Pons (tissue), 1 donor: ENCODE measurements around the gene MAZ.

Source experiments
- DNase-seq: peaks from one replicate; pipeline ENCODE4 v3.0.0-alpha.2; 2016; ENCODE audit warnings: low spot score

Gene MAZ

DNA sequence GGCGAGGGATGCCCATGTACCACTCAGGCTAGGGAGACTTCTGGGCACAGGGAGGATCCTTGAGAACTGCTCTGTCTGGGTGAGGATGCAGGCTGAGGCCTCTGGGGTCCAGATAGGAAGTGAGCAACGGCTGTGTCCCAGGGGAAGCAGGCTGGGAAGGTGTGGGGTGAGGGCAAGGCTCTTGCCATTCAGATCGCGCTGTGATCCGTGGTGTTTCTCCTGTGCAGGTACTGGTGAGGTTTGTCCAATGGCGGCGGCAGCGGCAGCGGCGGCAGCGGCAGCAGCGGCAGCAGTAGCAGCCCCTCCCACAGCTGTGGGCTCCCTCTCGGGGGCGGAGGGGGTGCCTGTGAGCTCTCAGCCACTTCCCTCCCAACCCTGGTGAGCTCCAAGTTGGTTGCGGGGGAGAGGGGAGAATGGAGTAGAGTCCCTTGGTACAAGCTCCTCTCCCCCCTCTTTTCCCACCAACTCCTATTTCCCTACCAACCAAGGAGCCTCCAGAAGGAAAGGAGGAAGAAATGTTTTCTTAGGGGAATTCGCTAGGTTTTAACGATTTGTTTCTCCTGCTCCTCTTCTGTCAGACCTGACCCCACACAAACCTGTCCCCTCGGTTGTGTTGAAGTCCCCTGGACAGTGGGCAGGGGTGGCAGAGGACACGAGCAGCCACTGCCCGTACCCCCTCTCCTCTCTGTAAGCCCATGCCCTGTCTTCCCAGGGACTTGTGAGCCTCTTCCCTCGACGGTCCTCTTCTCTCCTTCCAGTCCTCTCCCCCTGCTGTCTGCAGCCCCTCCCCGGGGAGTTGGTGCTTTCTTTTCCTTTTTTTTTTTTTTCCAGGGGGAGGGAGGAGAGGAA lies 3.7 kb downstream of the MAZ start:
- no peak for DNase-seq

DNA sequence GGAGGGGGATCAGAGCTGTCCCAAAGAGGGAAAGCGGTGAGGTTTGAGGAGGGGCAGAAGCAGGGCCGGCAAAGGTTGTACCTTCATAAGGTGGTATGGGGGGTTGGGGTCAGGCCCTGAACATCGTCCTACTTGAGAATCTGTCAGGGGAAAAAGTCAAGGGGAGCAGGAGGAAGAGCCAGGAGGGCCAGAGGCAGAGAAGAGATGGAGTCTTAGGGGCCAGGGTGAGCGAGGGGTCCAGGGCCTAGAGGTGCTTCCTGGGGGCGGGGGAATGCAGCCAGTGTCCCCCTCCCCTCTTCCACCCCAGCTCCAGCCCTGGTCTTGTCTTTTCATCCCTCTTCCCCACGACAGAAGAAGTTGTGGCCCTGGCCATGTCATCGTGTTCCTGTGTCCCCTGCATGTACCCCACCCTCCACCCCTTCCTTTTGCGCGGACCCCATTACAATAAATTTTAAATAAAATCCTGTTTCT lies 4.4 kb downstream of the MAZ start:
- no peak for DNase-seq

DNA sequence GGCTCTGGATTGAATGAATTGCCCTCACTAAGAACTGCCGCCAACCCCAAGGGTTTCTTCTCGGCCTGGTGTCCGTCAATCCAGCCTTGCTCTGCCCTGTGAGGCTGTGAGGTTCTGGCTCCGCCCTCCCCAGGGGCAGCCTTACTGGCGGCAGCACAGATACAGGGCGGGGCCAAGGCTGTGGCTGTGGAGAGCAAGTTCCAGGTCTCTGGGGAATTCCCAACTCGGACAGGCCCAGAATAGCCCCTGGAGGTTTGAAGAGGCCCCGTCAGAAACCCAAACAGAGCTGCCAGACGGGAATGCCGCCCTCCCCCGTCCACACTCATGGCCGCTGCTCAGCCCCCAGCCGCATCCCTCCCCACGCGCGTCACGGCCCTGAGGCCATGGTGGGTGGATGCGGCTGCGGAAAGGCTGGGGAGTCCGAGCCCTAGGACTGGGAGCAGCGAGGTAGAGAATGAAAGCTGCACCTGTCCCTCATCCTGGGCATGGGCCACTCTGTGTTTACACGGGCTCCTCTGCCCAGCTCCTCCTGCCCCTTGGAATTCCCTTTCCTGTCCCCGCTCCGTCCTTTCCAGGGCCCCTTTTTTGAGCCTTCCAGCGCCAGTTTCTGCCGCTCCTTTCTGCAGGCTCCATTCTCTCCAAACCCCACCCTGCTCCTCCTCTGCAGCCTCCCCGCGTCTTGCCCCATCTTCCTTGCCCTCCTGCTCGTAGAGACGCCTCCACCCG lies 5.0 kb downstream of the MAZ start:
- DNase-seq: peak; percentile 96

DNA sequence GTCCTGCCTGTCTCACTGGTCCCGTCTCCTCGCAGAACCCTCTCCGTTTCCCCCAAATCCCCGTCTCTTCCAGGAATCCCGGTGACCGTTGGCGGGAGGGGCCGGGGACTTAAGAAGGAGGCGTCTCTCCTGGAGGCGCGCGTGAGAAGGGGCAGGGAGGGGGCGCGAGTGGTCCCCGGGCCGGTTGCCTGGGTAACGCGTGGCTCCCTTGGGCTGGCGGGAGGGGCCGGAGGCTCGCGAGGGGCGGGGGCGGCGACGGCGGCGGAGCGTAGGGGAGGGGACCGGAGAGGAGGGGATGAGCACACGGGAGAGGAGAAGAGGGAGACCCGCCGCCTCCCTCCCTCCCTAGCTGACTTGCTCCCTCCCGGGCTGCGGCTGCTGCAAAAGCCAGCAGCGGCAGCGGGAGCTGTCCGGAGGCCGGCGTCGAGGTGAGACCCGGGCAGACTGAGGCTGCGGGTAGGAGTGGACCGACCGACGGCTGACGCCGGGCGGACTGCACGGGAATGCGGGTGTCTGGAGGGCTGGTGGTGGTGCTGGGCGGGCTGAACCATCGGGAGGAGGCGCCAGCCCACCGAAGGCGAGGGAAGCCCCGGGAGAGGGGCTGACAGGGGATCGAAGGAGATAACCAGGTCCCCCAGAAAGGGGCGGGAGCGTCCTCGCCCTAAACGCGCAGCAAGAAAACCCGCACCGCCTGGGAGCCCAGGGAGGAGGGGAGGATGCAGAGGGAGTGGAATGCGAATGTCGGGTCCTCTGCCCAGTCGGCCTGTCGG lies 5.8 kb downstream of the MAZ start, which contains the start of gene PRRT2:
PRRT2 (plus strand) TSS at position 298 of the 770 bp plus-strand sequence. CDS start 862 bp downstream, outside the sequence.
- no peak for DNase-seq

- DNase-seq: no peak
These were observed 6.7 kb downstream of the MAZ start for GRCh38 chr16:29812754-29813643.

- DNase-seq: no peak
These were observed 7.6 kb downstream of the MAZ start for GRCh38 chr16:29813644-29814562.

DNA sequence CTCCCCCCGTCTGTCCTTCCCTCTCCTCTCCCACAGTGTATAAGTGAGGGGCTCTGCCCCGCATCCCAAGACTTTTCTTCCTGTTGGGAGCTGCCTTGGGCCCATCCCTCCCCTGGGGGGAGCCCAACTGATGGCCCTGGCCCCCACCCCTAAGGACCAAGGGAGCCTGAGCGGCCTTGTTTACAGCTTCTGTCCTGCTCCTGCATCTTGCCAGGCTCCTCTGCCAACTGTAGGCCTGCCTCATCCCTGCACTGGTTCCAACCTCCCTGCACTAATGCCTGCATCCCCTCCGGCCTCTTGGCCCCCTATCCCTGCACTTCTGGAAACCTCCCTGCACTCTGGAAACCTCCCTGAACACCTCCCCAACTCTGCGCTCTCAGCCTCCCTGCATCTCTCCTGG lies 8.3 kb downstream of the MAZ start:
- no peak for DNase-seq

DNA sequence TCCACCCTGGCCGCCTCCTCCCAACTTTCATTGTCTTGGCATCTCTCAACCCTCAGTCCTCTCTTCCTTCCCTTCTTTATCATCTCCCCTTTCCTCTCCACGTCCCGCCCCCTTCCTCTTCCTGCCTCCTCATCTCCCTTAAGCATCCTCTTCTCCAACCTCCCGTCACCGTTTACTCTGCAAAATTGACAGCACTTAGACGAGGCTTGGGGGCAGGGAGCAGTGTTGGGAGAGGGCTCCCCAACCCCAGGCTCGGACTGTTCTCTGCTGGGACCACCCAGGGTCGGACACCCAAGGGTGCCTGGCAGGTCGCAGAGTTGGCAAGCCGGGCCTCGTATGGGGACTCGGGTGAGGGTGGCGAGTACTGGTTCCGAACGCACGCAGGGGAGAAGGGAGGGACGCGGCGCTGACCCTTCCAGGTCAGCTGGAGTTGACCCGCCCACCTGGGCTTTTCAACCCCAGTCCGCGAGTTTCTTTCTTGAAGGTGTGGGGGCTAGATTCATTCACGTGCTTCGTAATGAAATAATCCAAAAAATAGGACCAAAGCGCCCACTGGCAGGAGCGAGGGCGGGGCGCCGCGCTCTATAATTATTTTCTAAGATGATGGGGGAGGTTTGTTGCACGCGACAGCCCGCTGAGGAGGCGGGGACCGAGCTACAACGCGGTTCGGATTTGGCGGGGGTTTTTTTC lies 8.8 kb downstream of the MAZ start:
- no peak for DNase-seq

DNA sequence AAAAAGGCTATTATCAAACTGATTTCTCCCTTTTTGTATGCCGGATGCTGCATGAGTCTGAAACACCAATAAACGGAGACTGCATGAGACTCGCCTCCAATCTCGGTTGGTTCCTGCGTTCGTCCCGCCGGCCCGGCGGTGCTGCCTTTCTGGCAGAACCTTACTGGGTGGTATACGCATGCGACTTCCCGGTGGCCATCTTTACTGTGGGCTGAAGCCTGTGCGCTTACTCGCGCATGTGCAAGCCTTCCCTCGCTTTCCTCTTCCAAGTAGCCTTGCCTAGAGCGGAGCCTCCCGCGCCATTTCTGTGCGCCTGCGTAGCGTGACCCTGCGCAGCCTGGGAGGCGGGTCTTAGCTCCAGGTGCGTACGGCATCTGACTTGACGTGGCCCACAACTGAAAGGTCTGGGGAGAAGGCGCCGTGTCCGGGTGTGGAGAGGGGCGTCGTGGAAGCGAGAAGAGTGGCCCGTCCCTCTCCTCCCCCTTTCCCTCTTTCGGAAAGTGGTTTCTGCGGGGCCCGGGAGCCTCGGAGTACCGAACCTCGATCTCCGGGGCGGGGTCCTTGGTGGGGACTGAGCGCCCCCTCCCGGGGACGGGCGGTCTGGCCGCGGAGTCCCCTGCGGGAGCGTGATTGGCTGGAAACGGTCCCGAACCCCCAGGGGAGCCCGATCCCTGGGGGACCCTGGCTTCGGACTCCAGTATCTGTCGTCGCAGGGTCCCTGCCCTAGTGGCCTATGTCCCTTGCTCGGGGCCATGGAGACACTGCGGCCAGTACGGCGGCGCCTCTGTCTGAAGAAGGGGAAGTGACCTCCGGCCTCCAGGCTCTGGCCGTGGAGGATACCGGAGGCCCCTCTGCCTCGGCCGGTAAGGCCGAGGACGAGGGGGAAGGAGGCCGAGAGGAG lies 9.7 kb downstream of the MAZ start, which contains the start of gene PAGR1:
PAGR1 (plus strand) TSS at position 360 of the 901 bp plus-strand sequence; CDS start at position 734, 374 bp downstream.
- DNase-seq: peak; percentile 99

DNA sequence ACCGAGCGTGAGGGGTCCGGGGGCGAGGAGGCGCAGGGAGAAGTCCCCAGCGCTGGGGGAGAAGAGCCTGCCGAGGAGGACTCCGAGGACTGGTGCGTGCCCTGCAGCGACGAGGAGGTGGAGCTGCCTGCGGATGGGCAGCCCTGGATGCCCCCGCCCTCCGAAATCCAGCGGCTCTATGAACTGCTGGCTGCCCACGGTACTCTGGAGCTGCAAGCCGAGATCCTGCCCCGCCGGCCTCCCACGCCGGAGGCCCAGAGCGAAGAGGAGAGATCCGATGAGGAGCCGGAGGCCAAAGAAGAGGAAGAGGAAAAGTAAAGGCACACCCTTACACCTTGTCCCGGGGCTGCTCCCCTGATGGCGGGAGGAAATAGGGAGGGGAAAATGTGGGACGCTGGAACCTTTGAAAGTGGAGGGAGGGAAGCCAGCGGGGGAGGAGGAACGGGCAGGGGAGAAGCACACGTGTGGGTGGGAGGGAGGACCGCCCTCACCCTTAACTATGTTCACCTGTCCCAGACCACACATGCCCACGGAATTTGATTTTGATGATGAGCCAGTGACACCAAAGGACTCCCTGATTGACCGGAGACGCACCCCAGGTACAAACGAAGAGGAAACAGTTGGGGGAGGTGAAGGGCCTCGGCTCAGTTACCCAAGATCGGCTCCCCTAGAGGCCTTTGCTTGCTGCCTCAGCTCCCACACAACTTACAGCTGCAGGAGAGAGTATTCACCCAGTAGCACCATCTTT lies 10.5 kb downstream of the MAZ start:
- no peak for DNase-seq

DNA sequence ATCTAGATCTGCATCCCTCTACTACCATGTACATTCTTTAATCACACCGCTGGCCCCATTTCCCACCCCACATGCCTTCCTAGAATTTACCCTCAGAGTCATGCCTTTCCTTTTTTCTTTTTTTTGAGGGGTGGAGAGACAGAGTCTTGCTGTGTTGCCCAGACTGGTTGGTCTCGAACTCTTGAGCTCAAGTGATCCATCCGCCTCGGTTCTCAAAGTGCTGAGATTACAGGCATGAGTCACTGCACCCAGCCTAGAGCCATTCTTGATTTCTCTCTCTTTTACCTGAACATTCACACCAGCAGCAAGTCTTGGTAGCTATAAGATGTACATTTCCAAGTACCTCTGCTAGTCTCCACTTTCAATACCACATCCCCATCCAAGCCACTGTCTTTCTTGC lies 11.8 kb downstream of the MAZ start:
- no peak for DNase-seq

DNA sequence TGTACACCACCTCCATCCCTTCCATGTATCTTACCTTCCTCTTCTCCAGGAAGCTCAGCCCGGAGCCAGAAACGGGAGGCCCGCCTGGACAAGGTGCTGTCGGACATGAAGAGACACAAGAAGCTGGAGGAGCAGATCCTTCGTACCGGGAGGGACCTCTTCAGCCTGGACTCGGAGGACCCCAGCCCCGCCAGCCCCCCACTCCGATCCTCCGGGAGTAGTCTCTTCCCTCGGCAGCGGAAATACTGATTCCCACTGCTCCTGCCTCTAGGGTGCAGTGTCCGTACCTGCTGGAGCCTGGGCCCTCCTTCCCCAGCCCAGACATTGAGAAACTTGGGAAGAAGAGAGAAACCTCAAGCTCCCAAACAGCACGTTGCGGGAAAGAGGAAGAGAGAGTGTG lies 13.2 kb downstream of the MAZ start:
- DNase-seq: no peak

DNA sequence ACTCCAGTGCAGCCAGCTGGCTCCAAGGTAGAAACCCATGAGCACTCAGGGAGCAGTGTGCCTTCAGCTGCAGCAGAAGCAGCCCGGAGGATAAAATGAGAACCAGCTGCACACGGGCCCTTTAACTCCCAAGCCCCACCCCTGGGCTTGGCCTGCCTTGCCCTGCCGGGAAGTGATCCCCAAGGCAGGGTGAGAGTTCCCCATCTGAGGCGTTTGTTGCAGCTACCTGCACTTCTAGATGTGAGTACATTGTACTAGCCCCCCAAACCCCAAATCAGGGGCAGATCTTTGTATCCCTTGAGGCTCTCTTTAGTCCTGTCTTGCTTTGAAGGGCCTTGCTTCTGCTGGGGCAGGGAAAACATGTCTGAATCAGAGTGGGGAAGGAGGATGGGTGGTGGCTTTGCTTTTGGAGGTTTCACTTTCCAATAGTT lies 14.0 kb downstream of the MAZ start, which contains the start of gene MVP:
MVP (plus strand) TSS at position 192 of the 431 bp plus-strand sequence. CDS start 10,088 bp downstream, outside the sequence.
- peak; percentile 76 for DNase-seq

DNA sequence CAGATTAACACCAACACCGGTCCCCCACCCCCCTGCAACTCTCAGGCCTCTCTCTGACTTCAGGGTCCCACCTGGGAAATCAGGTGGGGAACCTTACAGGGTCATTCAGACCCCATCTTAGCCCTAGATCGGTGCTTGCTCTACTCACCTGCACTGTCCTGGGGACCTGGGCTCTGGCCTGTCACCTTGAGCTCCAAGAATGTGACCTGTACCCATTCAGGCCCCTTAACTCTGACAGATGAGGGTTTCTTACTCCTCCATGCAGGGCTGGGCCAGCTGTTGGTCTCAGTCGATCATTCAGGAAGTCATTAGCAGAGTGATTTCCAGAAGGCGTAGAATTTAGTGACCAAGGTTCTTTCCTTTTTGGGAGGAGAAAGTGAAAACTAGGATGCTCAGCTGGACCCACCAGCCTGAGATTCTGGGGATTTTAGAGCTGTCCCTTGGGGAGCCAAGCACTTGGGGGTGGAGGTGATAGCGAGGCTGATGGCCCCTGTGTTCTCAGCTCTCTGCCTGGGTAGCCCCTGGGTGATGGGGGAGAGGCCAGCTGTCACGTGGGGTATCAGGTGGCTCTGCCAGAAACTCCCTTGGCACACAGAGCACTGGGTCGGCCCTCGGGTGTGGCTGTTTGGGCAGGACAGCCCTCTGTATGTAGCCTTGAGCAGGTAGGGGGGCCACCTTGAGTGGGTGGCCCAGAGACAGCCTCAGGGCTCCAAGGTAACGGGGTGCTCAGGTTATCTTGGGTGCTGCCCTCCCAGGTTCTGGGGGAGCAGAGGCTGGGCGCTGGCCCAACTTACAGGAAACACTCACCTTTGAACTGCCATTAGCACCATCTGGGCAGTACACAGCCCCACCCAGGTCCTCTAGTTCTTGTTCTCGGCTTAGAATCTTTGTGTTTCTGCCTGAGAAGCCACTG lies 14.7 kb downstream of the MAZ start:
- no peak for DNase-seq

GRCh38 chr16:29821643-29822115 lies 15.3 kb downstream of the MAZ start:
- no peak for DNase-seq

GRCh38 chr16:29824589-29825144 lies 18.3 kb downstream of the MAZ start:
- DNase-seq: no peak
